GM12878 (cell line): ENCODE measurements around the gene PARP15. TPM values are rescaled to one million over a fixed set of nuclear protein-coding genes. Genes with fewer than 3 reads are reported as not detected.

Experiments
- ATAC-seq: fragments of 200-7000 bp; cut with Tn5 transposase; 3 replicates; pipeline ENCODE4 v1.9.1; 2020; ENCODE audit warnings: mild to moderate bottlenecking, moderate library complexity
- BruUV-seq: library from RNA; stranded (reverse); fragments of 400-500 nt; replicated peaks from 2 replicates; lab custom pipeline; 2021; lab: Mats Ljungman, UMichigan
- CTCF ChIA-PET: fragments of 300-600 bp; sonication (Branson Sonifier 250); formaldehyde crosslinking; extraction: SDS; loops from one replicate; lab custom pipeline; 2021; ENCODE audit warnings: inconsistent platforms; lab: Yijun Ruan, JAX
- POLR2A ChIA-PET: fragments of 350-600 bp; formaldehyde crosslinking; extraction: SDS; loops from one replicate; lab custom pipeline; 2021; ENCODE audit warnings: inconsistent platforms; lab: Charles Lee
- RAD21 ChIA-PET: fragments of 300-600 bp; sonication (Branson Sonifier 250); formaldehyde crosslinking; loops from one replicate; lab custom pipeline; 2023; ENCODE audit warnings: antibody characterized with exemption; ENCODE audit not compliant: unreplicated experiment; lab: Charles Lee
- SMC1A ChIA-PET: fragments of 300-600 bp; sonication (Branson Sonifier 250); formaldehyde crosslinking; loops from one replicate; lab custom pipeline; 2023; ENCODE audit not compliant: unreplicated experiment, uncharacterized antibody; lab: Charles Lee
- DNase-seq: peaks from one replicate; pipeline ENCODE4 v3.0.0-alpha.2; 2011; ENCODE audit warnings: low read depth, low spot score
- FAIRE-seq: peaks from 3 replicates; lab custom pipeline; 2011; peaks lifted over from hg19 to GRCh38; lab: Jason Lieb, UNC
- H2AFZ ChIP-seq: 2 replicates; pipeline ENCODE4 v1.6.0; 2011; ENCODE audit warnings: low read depth, low read length, control low read depth; ENCODE audit not compliant: control insufficient read depth
- H3K27ac ChIP-seq: 2 replicates; pipeline ENCODE4 v1.5.1; 2011; ENCODE audit warnings: control low read depth; ENCODE audit not compliant: control insufficient read depth, insufficient read depth
- H3K27me3 ChIP-seq, 2 experiments: replicated peaks in 1 of 2; 2 replicates each; pipeline versions ENCODE4 v1.6.0 to v1.6.1; 2011; ENCODE audit warnings: low read length in 1 of 2; ENCODE audit not compliant: control insufficient read depth in 2 of 2, insufficient read depth in 2 of 2
- H3K36me3 ChIP-seq, 2 experiments: 2 replicates each; pipeline ENCODE4 v1.5.1; 2011; ENCODE audit warnings: low read length in 1 of 2; ENCODE audit not compliant: control insufficient read depth in 2 of 2, insufficient read depth in 2 of 2
- H3K4me1 ChIP-seq: 2 replicates; pipeline ENCODE4 v1.6.1; 2011; ENCODE audit warnings: mild to moderate bottlenecking, low read length, moderate library complexity, mixed read lengths; ENCODE audit not compliant: control insufficient read depth, insufficient read depth
- H3K4me2 ChIP-seq: 2 replicates; pipeline ENCODE4 v1.6.0; 2011; ENCODE audit warnings: control low read depth; ENCODE audit not compliant: control insufficient read depth, insufficient read depth
- H3K4me3 ChIP-seq: fragments of 200-600 bp; sonication (generic); 2 replicates; pipeline ENCODE4 v1.5.1; 2016
- H3K79me2 ChIP-seq: 2 replicates; pipeline ENCODE4 v1.6.0; 2011; ENCODE audit warnings: low read length; ENCODE audit not compliant: control insufficient read depth, insufficient read depth
- H3K9ac ChIP-seq: 2 replicates; pipeline ENCODE4 v1.8.0; 2011; ENCODE audit warnings: low read length, control low read depth, mixed read lengths; ENCODE audit not compliant: control insufficient read depth, insufficient read depth
- H3K9me3 ChIP-seq: replicated peaks from 3 replicates; pipeline ENCODE4 v1.5.1; 2011; ENCODE audit warnings: mild to moderate bottlenecking, low read length; ENCODE audit not compliant: control insufficient read depth, insufficient read depth
- H4K20me1 ChIP-seq: 2 replicates; pipeline ENCODE4 v1.6.0; 2011; ENCODE audit not compliant: control insufficient read depth, insufficient read depth
- BCLAF1 ChIP-seq: fragments of 450-650 bp; IDR thresholded peaks from 2 replicates; pipeline ENCODE4 v1.6.1; 2017; ENCODE audit warnings: antibody characterized with exemption, mild to moderate bottlenecking, moderate library complexity
- CHD4 ChIP-seq: fragments of 200-600 bp; sonication (generic); IDR thresholded peaks from 2 replicates; pipeline ENCODE4 v1.6.1; 2016; ENCODE audit warnings: mild to moderate bottlenecking
- CREB1 ChIP-seq: IDR thresholded peaks from 2 replicates; pipeline ENCODE4 v1.6.1; 2012; ENCODE audit warnings: low read depth, mild to moderate bottlenecking, inconsistent platforms
- DPF2 ChIP-seq: fragments of 450-650 bp; IDR thresholded peaks from 2 replicates; pipeline ENCODE4 v1.6.1; 2017; ENCODE audit warnings: mild to moderate bottlenecking
- EGR1 ChIP-seq, 2 experiments: IDR thresholded peaks; 1 replicate in 1 of 2; 2 replicates in 1 of 2; pipeline ENCODE4 v1.6.1; 2011 to 2012; ENCODE audit warnings: low read depth in 2 of 2, low read length in 2 of 2, borderline replicate concordance in 1 of 2, mild to moderate bottlenecking in 1 of 2, moderate library complexity in 1 of 2
- EP300 ChIP-seq, 2 experiments: fragments of 150-350 bp in 1 of 2; IDR thresholded peaks; 2 replicates each; pipeline ENCODE4 v1.6.1; 2011 to 2012; ENCODE audit warnings: low read depth in 2 of 2, low read length in 2 of 2, borderline replicate concordance in 1 of 2, improper control_type of control experiment in 1 of 2, inconsistent platforms in 1 of 2; ENCODE audit not compliant: control insufficient read depth in 1 of 2
- ETV6 ChIP-seq, 2 experiments: fragments of 450-650 bp in 1 of 2; IDR thresholded peaks in 1 of 2; conservative IDR thresholded peaks in 1 of 2; 2 replicates each; pipeline ENCODE4 v1.6.1; 2014; ENCODE audit warnings: antibody characterized with exemption in 1 of 2, borderline replicate concordance in 1 of 2, low read depth in 1 of 2, mild to moderate bottlenecking in 1 of 2, moderate library complexity in 1 of 2
- GABPA ChIP-seq: IDR thresholded peaks from 2 replicates; pipeline ENCODE4 v1.6.1; 2014; ENCODE audit warnings: antibody characterized with exemption, low read depth, mild to moderate bottlenecking, inconsistent platforms
- KLF5 ChIP-seq: fragments of 450-650 bp; IDR thresholded peaks from 2 replicates; pipeline ENCODE4 v1.6.1; 2014; ENCODE audit warnings: mild to moderate bottlenecking; ENCODE audit not compliant: partially characterized antibody
- MAX ChIP-seq: IDR thresholded peaks from 2 replicates; pipeline ENCODE4 v1.6.1; 2012; ENCODE audit warnings: low read depth, low read length, improper control_type of control experiment
- MEF2B ChIP-seq: fragments of 450-650 bp; IDR thresholded peaks from 2 replicates; pipeline ENCODE4 v1.6.1; 2018; ENCODE audit warnings: mild to moderate bottlenecking, moderate library complexity; ENCODE audit not compliant: partially characterized antibody, poor library complexity, severe bottlenecking
- NFYB ChIP-seq: IDR thresholded peaks from 2 replicates; pipeline ENCODE4 v1.6.1; 2011; ENCODE audit warnings: low read depth, mild to moderate bottlenecking, low read length, improper control_type of control experiment, moderate library complexity; ENCODE audit not compliant: insufficient read depth
- PAX8 ChIP-seq: fragments of 450-650 bp; IDR thresholded peaks from 2 replicates; pipeline ENCODE4 v1.6.1; 2017; ENCODE audit warnings: mild to moderate bottlenecking, moderate library complexity
- SMAD1 ChIP-seq: fragments of 450-650 bp; IDR thresholded peaks from 2 replicates; pipeline ENCODE4 v1.6.1; 2018; ENCODE audit warnings: mild to moderate bottlenecking, low read depth; ENCODE audit not compliant: partially characterized antibody
- STAT1 ChIP-seq: fragments of 450-650 bp; conservative IDR thresholded peaks from 2 replicates; pipeline ENCODE4 v1.6.1; 2014; ENCODE audit warnings: antibody characterized with exemption, mild to moderate bottlenecking
- ZNF207 ChIP-seq: fragments of 450-650 bp; IDR thresholded peaks from 2 replicates; pipeline ENCODE4 v1.6.1; 2014; ENCODE audit warnings: antibody characterized with exemption, mild to moderate bottlenecking, borderline replicate concordance
- ZNF274 ChIP-seq: IDR thresholded peaks from one replicate; pipeline ENCODE4 v1.8.0; 2011; ENCODE audit not compliant: insufficient read length, insufficient read depth
- ZZZ3 ChIP-seq: IDR thresholded peaks from 2 replicates; pipeline ENCODE4 v1.6.1; 2011; ENCODE audit warnings: low read depth; ENCODE audit not compliant: control insufficient read depth, insufficient read length
- WGBS: methylation state at CpG from one replicate; pipeline ENCODE4 v1.1.6; 2016; ENCODE audit warnings: low lambda C conversion rate; ENCODE audit not compliant: insufficient replicate concordance, insufficient coverage; ENCODE audit errors: missing lambda C conversion rate; 5-methylcytosine and 5-hydroxymethylcytosine counted together
- in situ Hi-C: fragments of 300-500 bp; cut with MboI; formaldehyde crosslinking; loops from 9 replicates; pipeline ENCODE4 v1.14.3; 2018; ENCODE audit warnings: mixed read lengths
- intact Hi-C: fragments of 100-400 bp; cut with micrococcal nuclease; formaldehyde crosslinking; loops from one replicate; pipeline ENCODE4 v1.14.2; 2022; ENCODE audit not compliant: unreplicated experiment
- polyA plus RNA-seq, 11 experiments: library from polyadenylated mRNA; depleted of rRNA in 4 of 11; unstranded in 6 of 11; stranded (reverse) in 5 of 11; fragments of >200 nt; fragmentation: Nextera tagmentation in 4 of 11; fragmentation: Illumina TruSeq in 1 of 11; extraction: Ambion mirVana in 4 of 11; extraction: Trizol in 1 of 11; gene quantifications; 1 replicate in 1 of 11; 2 replicates in 10 of 11; pipeline versions ENCODE4 v1.2.1 to v1.2.3, GENCODE V29; 2011 to 2016; ENCODE audit warnings: inconsistent platforms in 2 of 11, missing spikeins in 2 of 11, low read depth in 1 of 11
- total RNA-seq, 4 experiments: library from RNA; depleted of rRNA in 3 of 4; stranded (reverse); fragments of >200 nt in 3 of 4; fragmentation: Illumina TruSeq in 1 of 4; extraction: Trizol in 1 of 4; gene quantifications; 2 replicates each; pipeline versions ENCODE4 v1.2.1 to v1.2.3, GENCODE V29; 2013 to 2021

The PARP15 gene
- total and polyA plus RNA-seq, 10 of the 15 experiments (the other 5 are each of a cell fraction or from before 2014, with no cell fraction given) = 9.0 to 234 (median 36.3) TPM

GRCh38 chr3:122586098-122586497 lies 8.6 kb downstream of the PARP15 start:
- no peak for ATAC-seq
- intact Hi-C loops (no loop called here), in situ Hi-C loops (no loop called here)
- Histone ChIP-seq H3K9me3 (peaks cover 27% of the 10 kb centered on the region; the same call in 2 of the 3 replicates), H3K27ac (no peak overlapping the region), H3K79me2 (peaks cover 12% of the 10 kb centered on the region), H3K36me3 (0 out of 4 replicates have a peak, but pooled peaks cover 0 to 1% of the 10 kb centered on the region in 2 experiments), H3K27me3 (no peaks in the 10 kb centered on the region), H2AFZ (no peak overlapping the region)
- CTCF ChIA-PET = interaction anchor here (2.6 kb wide), 1 partner anchor 93 kb away, joined by 9 read pairs; no protein-coding TSS in a partner anchor
- BruUV-seq = no TSS peak
- no peak for TF ChIP-seq ETV6 (conservative IDR thresholded peaks at IDR 0.05 in 1 of 2, IDR thresholded peaks at IDR 0.05 in 1 of 2; ENCODE audit: borderline replicate concordance in 1 of 2, low read depth in 1 of 2)
- TF ChIP-seq CHD4 = no peak
- no peak for TF ChIP-seq EP300 (IDR thresholded peaks at IDR 0.05; ENCODE audit: borderline replicate concordance in 1 of 2, control insufficient read depth in 1 of 2, low read depth in 2 of 2, low read length in 2 of 2)
- TF ChIP-seq KLF5 = no peak
- TF ChIP-seq STAT1 = no peak
- TF ChIP-seq BCLAF1 = no peak
- no peak for TF ChIP-seq NFYB
- no peak for TF ChIP-seq PAX8
- TF ChIP-seq EGR1 (IDR thresholded peaks at IDR 0.05; ENCODE audit: borderline replicate concordance in 1 of 2, low read depth in 2 of 2, low read length in 2 of 2) = no peak
- no peak for TF ChIP-seq ZZZ3
- TF ChIP-seq CREB1 = no peak
- TF ChIP-seq ZNF274 = no peak
- TF ChIP-seq DPF2 = no peak
- TF ChIP-seq MEF2B = no peak
- TF ChIP-seq GABPA = no peak
- no peak for TF ChIP-seq MAX
- TF ChIP-seq SMAD1 = no peak
- no peak for TF ChIP-seq ZNF207
- TF ChIP-seq, all 136 proteins: peak for 0
- H3K4me2 ChIP-seq = no peak overlapping the region
- no peak overlapping the region for H3K4me3 ChIP-seq
- H3K9ac ChIP-seq = no peak overlapping the region
- ChIA-PET RAD21 (no interaction called here), POLR2A (interaction anchor here (2.6 to 3.5 kb wide), 2 partner anchors 8 to 31 kb away, joined by 14 to 15 read pairs; partner anchors contain the start of gene PARP15), SMC1A (interaction anchor here (0.9 to 3.1 kb wide), 6 partner anchors 10 to 54 kb away, joined by 3 to 11 read pairs (median 8); no protein-coding TSS in a partner anchor)
- DNase-seq = no peak
- peaks cover 4% of the 10 kb centered on the region; the same call in 1 of the 2 replicates for H3K4me1 ChIP-seq
- FAIRE-seq = no peak
- WGBS = 53% methylated on average over 1 of the region's 1 CpG
- H4K20me1 ChIP-seq = no peaks in the 10 kb centered on the region
